ENCODE measurements around the gene TTC33.

The TTC33 gene

DNA sequence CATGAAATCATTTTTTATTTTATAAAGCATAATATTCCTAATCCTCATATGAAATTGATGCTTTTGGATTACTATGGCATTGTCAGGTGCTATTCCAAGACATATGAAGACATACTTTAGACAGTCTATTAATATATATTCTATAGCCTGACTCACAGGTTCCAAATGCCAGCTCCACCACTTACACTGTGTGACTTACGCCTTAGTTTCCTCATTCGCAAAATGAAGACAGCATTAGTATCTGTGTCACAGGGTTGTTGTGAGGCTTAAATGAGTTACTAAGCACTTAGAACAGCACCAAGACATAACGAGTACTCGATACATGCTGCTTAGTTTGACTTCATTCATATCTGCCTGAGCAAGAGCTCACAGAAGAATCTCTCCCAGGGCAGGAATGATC is 208.2 kb downstream of the TTC33 start:
- Histone ChIP-seq H3K9me3 (ENCODE audit: insufficient read depth, low read depth, low read length) (no peaks in the 10 kb centered on the region), H3K4me3 (ENCODE audit: low read length, poor library complexity, severe bottlenecking) (no peak overlapping the region), H3K36me3 (ENCODE audit: insufficient read depth, low read length) (no peaks in the 10 kb centered on the region), H3K9me2 (replicated peaks; ENCODE audit: low read depth, low read length) (no peaks in the 10 kb centered on the region), H3K79me2 (ENCODE audit: insufficient read depth, low read length) (no peaks in the 10 kb centered on the region), H4K20me1 (ENCODE audit: insufficient read depth, low read length, poor library complexity, severe bottlenecking) (no peaks in the 10 kb centered on the region), H3K27me3 (ENCODE audit: insufficient read depth, low read length, poor library complexity, severe bottlenecking) (no peaks in the 10 kb centered on the region), H3F3A (ENCODE audit: low read depth) (no peaks in the 10 kb centered on the region), H3K9ac (ENCODE audit: low read depth, low read length, poor library complexity, severe bottlenecking) (no peak overlapping the region), H3K4me1 (ENCODE audit: insufficient read depth, low read length, poor library complexity, severe bottlenecking) (no peaks in the 10 kb centered on the region), H2AFZ (ENCODE audit: low read length) (no peak overlapping the region), H3K4me2 (ENCODE audit: low read depth, low read length, poor library complexity, severe bottlenecking) (no peak overlapping the region)
- no peak for TF ChIP-seq EZH2phosphoT487 (IDR thresholded peaks at IDR 0.05; ENCODE audit: borderline replicate concordance)

DNA sequence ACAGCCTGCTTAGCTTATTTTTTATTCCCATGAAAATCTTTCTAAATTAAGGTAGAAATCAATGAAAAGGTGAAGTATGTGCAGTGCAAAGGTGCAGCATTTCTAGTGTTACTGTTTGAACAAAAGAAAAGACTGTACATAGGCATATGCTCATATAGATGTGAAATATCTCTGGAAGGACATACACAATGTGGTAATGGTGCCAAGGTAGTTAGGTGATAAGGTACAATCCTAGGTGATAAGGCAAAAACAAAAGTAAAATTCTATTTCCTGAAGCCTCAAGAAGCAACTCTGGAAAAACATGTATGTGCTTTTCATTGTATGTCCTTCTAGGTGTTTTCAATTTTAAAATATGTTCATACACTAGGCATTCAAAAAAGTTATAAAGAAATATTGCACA is 215.5 kb downstream of the TTC33 start:
- Histone ChIP-seq H3K9me2 (replicated peaks; ENCODE audit: low read depth, low read length) (no peaks in the 10 kb centered on the region), H3K9me3 (ENCODE audit: insufficient read depth, low read depth, low read length) (0 out of 2 replicates have a peak, but pooled peaks cover 2% of the 10 kb centered on the region), H3K4me1 (ENCODE audit: insufficient read depth, low read length, poor library complexity, severe bottlenecking) (no peaks in the 10 kb centered on the region), H3K79me2 (ENCODE audit: insufficient read depth, low read length) (no peaks in the 10 kb centered on the region), H3K36me3 (ENCODE audit: insufficient read depth, low read length) (no peaks in the 10 kb centered on the region), H3K27me3 (ENCODE audit: insufficient read depth, low read length, poor library complexity, severe bottlenecking) (no peaks in the 10 kb centered on the region), H3K4me3 (ENCODE audit: low read length, poor library complexity, severe bottlenecking) (no peak overlapping the region), H2AFZ (ENCODE audit: low read length) (no peak overlapping the region), H4K20me1 (ENCODE audit: insufficient read depth, low read length, poor library complexity, severe bottlenecking) (no peaks in the 10 kb centered on the region), H3F3A (ENCODE audit: low read depth) (no peaks in the 10 kb centered on the region), H3K9ac (ENCODE audit: low read depth, low read length, poor library complexity, severe bottlenecking) (no peak overlapping the region), H3K4me2 (ENCODE audit: low read depth, low read length, poor library complexity, severe bottlenecking) (no peak overlapping the region)
- no peak for TF ChIP-seq EZH2phosphoT487 (IDR thresholded peaks at IDR 0.05; ENCODE audit: borderline replicate concordance)
- TF ChIP-seq, protein P1, sequence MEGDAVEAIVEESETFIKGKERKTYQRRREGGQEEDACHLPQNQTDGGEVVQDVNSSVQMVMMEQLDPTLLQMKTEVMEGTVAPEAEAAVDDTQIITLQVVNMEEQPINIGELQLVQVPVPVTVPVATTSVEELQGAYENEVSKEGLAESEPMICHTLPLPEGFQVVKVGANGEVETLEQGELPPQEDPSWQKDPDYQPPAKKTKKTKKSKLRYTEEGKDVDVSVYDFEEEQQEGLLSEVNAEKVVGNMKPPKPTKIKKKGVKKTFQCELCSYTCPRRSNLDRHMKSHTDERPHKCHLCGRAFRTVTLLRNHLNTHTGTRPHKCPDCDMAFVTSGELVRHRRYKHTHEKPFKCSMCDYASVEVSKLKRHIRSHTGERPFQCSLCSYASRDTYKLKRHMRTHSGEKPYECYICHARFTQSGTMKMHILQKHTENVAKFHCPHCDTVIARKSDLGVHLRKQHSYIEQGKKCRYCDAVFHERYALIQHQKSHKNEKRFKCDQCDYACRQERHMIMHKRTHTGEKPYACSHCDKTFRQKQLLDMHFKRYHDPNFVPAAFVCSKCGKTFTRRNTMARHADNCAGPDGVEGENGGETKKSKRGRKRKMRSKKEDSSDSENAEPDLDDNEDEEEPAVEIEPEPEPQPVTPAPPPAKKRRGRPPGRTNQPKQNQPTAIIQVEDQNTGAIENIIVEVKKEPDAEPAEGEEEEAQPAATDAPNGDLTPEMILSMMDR (conservative IDR thresholded peaks at IDR 0.05; ENCODE audit: low read length) = no peak

DNA sequence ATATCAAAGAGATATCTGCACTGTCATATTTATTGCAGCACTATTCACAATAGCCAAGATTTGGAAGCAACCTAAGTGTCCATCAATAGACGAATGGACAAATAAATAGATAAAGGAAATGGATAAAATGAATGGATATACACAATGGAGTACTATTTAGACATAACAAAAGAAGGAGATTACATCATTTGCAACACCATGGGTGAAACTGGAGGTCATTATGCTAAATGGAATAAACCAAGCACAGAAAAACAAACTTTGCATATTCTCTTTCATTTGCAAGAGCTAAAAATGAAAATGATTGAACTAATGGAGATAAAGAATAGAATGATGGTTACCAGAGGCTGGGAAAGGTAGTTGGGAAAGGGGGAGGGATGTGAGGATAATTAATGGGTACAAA is 231.1 kb downstream of the TTC33 start:
- no peaks in the 10 kb centered on the region for H3K9me2 ChIP-seq (replicated peaks; ENCODE audit: low read depth, low read length)
- no peaks in the 10 kb centered on the region for H3K27me3 ChIP-seq (ENCODE audit: insufficient read depth, low read length, poor library complexity, severe bottlenecking)
- TF ChIP-seq, protein P1 (conservative IDR thresholded peaks at IDR 0.05; ENCODE audit: low read length) = no peak
- TF ChIP-seq EZH2phosphoT487 (IDR thresholded peaks at IDR 0.05; ENCODE audit: borderline replicate concordance) = no peak
- no peaks in the 10 kb centered on the region for H3F3A ChIP-seq (ENCODE audit: low read depth)
- H3K9ac ChIP-seq (ENCODE audit: low read depth, low read length, poor library complexity, severe bottlenecking) = no peak overlapping the region
- H3K4me1 ChIP-seq (ENCODE audit: insufficient read depth, low read length, poor library complexity, severe bottlenecking) = peaks cover 40% of the 10 kb centered on the region
- H2AFZ ChIP-seq (ENCODE audit: low read length) = no peak overlapping the region
- no peaks in the 10 kb centered on the region for H3K9me3 ChIP-seq (ENCODE audit: insufficient read depth, low read depth, low read length)
- no peaks in the 10 kb centered on the region for H3K36me3 ChIP-seq (ENCODE audit: insufficient read depth, low read length)
- no peaks in the 10 kb centered on the region for H4K20me1 ChIP-seq (ENCODE audit: insufficient read depth, low read length, poor library complexity, severe bottlenecking)
- no peak overlapping the region for H3K4me2 ChIP-seq (ENCODE audit: low read depth, low read length, poor library complexity, severe bottlenecking)
- H3K79me2 ChIP-seq (ENCODE audit: insufficient read depth, low read length) = no peaks in the 10 kb centered on the region
- no peak overlapping the region for H3K4me3 ChIP-seq (ENCODE audit: low read length, poor library complexity, severe bottlenecking)

DNA sequence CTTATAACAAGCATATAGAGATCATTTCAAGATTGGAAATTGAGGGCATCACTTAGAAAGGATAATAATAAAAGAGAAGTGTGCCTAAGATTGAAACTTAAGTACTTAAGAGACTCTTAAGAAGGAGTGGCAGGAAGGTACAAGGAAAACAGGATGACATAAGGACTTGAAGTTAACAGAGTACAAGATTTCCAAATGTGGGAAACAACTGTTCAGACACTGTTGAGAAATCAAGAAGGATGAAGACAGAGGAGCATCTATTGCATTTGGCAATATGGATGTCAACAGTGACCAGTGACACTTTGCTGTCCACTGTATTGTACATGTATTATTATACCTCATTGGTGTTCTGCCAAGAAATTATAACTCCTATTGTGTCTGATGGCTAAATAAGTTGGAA is 233.8 kb downstream of the TTC33 start:
- Histone ChIP-seq H3K9ac (ENCODE audit: low read depth, low read length, poor library complexity, severe bottlenecking) (no peak overlapping the region), H3K9me3 (ENCODE audit: insufficient read depth, low read depth, low read length) (no peaks in the 10 kb centered on the region), H4K20me1 (ENCODE audit: insufficient read depth, low read length, poor library complexity, severe bottlenecking) (no peaks in the 10 kb centered on the region), H3K27me3 (ENCODE audit: insufficient read depth, low read length, poor library complexity, severe bottlenecking) (no peaks in the 10 kb centered on the region), H2AFZ (ENCODE audit: low read length) (no peak overlapping the region), H3K36me3 (ENCODE audit: insufficient read depth, low read length) (no peaks in the 10 kb centered on the region), H3K4me1 (ENCODE audit: insufficient read depth, low read length, poor library complexity, severe bottlenecking) (peaks cover 24% of the 10 kb centered on the region), H3K4me2 (ENCODE audit: low read depth, low read length, poor library complexity, severe bottlenecking) (peak overlapping the region; percentile 3), H3K79me2 (ENCODE audit: insufficient read depth, low read length) (no peaks in the 10 kb centered on the region), H3K4me3 (ENCODE audit: low read length, poor library complexity, severe bottlenecking) (no peak overlapping the region), H3K9me2 (replicated peaks; ENCODE audit: low read depth, low read length) (no peaks in the 10 kb centered on the region), H3F3A (ENCODE audit: low read depth) (no peaks in the 10 kb centered on the region)
- TF ChIP-seq EZH2phosphoT487 (IDR thresholded peaks at IDR 0.05; ENCODE audit: borderline replicate concordance) = no peak
- TF ChIP-seq, protein P1 (conservative IDR thresholded peaks at IDR 0.05; ENCODE audit: low read length) = no peak
